NCI-H2196 (cell line): ENCODE data around the gene STAB1.
"Not testable (repeated sequence)": the region's sequence is repeated elsewhere in the genome, so short reads cannot be mapped to it uniquely, and the experiment has no call there.

Experiments used
- DNase-seq: peaks from one replicate; lab custom pipeline; 2025; ENCODE audit not compliant: unreplicated experiment; lab: John Stamatoyannopoulos, UW

Gene STAB1

GRCh38 chr3:52523386-52524257 lies 28.5 kb downstream of the STAB1 start:
- no peak for DNase-seq

GRCh38 chr3:52524258-52524751 lies 29.2 kb downstream of the STAB1 start:
- DNase-seq: no peak

DNA sequence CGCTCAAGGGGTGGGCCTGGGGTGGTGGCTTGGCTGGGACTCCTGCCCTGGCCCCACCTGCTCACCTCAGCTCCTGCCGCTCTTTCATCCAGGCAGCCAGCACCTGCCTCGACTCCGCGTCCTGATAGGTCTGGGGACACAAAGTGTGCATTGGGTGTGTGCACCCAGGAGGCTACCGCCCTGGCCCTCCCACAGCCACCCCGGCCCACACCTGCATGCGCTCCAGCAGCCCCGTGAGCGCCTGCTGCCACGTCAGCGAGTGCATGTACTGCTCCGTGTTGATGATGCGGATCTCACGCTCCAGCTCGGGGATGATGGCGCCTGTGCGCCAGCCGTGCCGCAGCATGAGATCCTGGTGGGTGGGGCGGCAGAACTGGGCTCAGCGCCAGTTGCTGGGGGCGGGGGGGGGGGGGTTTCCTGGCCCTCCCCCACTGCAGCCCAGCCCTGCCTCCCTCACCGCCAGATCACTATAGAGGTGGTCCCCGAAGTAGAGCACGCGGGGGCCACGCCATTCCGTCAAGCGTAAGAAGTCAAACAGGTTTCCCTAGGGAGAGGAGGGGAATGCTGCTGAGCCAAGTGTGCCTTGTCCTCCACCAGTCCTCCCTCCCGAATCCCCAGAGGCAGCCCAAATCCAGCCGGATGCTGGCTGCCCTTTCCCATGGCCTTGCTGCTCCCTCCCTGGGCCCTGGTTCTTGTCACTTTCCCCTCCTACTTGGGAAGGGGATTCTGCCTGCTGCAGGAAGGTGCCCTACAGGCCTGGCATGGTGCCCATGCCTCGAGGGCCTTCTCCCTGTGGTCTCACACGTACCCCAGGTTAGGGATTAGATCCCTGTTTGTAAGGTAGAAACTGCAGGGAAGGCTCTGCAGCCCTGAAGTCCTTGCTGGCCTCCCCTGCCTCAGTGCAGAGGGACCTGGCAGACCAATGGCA lies 29.9 kb downstream of the STAB1 start:
- DNase-seq: no peak

DNA sequence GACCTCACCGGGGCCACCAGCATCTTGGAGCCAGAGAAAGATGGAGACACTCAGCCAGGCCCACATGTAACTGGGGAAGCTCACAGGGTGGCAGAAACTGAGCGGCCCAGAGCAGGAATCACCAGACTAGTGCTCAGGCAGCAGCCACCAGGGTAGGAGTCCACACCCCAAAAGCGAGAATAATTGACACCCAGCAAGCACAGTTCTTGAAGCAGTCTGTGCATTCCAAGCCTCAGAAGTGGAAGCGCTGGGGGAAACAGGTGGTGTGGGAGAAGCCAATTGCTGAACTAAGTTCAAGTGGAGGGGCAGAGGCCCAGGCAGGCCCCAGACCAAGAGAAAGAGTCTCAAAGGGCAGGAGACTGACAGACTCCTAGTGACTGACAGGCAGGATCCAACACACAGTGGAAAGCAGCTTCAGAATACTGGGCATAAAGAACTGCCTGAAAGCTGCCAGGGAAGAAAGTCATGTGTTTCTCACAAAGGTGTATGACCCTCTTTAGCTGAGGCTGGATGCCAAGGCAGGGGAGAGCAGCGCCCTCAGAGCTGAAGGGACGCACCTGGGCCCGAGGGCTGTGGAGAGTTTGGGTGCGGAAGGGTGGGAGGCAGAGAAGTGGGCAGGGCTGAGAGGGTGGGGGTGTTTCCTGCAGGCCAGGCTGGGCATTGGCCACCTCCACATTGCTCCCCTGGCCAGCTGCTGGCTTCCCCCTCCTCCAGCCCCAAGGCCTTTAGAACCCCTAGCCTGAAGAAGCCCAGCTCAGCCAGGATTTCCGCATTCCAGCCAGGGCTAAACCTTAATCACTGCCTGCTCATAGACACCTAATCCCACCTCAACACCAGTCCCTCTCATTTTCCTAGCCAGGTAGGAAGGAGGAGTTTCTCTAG lies 30.8 kb downstream of the STAB1 start:
- no peak for DNase-seq

DNA sequence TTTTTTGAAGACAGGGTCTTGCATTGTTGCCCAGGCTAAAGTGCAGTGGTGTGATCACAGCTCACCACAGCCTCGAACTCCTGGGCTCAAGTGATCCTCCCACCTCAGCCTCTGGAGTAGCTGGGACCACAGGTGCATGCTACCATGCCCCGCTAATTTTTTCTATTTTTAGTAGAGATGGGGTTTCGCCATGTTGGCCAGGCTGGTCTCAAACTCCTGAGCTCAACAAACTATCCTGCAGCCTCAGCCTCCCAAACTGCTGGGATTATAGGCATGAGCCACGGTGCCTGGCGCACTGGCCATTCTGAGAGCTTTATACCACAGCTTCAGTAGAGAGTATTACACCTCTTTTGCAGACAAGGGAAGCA lies 31.5 kb downstream of the STAB1 start:
- not testable (repeated sequence) for DNase-seq

DNA sequence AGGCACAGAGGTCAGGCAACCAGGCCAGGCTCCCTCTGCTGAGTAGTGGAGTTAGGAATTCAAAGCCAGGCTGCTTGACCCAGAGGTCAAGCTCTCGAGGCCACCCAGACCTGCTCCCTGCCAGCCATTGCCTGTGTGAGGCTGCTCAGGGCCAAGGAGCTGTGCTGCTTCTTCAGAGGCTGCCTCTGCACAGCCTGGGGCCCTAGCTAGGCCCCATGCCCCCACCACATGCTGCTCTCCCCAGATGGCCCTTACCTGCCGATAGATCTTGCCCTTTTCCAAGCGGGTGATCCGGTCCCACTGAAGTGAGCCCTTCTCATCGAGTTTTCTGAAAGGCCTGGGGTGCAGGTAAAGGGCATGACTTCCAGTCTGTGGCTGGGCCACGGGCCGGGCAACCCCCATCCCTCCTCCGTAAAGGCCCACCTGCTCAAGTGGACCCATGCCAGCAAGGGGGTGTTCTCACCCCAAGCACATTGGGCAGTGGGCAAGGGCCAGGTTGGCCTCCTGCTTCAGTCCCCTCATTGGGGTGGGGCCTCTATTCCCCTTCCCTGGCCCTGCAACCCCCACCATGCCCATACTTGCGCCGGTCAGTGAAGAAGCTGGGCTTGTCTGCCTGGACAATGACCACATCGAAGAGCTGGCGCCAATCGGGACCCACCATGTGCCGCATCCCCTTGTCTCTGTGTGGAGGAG lies 32.0 kb downstream of the STAB1 start:
- DNase-seq: no peak

DNA sequence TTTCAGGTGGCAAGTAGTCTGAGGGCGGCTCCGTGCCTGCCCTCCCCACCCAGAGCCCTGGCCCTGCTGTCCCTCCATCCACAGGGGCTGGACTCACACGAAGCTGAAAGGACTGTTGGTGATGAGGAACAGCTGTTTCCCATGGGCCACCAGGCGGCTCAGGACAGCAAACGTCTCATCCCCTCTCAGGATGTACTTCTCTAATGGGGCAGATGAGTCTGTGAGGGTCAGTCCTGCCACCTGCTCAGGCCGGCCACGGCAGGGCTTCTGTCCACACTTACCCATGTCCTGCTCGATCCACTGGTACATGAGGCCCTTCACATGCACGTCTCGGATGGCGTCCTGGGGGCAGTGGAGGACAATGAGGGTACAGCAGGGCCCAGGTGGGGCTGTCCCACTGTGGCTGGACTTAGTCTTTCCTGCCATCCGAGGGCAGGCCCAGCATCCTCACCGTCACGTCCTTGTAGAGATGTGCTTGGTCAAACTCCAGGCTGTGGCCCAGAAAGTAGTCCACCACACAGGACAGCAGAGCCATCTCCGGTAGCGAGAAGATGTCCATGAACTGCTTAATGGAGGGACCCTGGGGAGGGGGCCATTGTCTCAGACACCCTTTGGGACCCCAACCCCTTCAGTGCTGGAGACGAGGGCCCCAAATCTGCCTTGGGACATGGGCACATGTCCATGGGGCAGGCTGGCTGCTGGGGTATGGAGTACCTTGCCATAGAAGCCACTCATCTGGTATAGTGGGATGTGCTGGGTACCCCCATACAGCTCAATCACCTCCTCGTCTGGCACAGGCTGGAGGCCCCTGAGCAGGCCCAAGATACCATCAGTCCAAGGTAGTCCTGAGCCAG lies 32.8 kb downstream of the STAB1 start:
- DNase-seq: no peak

GRCh38 chr3:52528586-52529375 lies 33.6 kb downstream of the STAB1 start:
- no peak for DNase-seq

- DNase-seq: no peak
Observed at GRCh38 chr3:52529376-52530333, 34.5 kb downstream of the STAB1 start.

DNA sequence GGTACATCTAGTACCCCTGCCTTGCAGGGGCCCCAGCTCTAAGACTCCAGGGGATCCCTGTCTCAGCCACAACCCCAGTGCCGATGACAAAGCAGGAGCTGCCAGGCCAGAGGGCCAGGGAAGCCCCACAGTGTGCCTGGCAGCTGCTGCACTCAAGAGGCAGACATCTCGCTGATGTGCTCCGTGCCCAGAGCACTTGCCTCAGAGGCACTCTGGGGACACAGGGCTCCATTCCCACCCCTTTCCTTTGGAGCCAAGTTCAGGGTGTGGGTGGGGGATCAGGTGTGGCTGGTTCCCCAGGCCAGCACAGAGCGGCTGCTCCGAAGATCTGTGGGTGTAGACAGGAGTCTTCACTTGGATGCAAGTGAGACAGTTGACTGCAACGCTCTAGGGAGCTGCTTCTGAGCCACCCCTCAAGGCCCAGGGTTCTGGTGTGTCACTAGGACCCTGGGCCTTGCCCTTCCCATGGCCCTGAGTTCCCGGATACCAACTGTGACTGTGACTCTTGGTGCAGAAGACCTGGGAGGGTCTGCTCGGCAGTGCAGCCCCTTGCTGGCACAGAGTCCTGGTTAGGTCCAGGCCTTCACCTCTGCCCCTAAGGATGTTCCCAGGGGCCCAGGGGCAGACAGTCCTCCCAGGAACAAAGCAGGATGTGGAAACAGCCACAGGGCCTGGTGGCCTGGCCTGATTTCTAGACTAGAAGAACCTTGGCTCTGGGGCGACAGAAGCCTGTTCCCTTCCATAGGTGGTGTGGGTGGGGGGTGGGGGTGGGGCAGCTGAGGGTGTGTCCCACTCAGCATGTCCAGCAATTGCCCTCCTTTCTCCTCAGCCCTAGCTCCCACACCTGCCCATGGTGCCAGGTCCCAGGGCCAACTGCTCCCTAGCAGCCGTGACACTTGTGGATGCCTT lies 36.0 kb downstream of the STAB1 start:
- DNase-seq: no peak

- no peak for DNase-seq
Observed at GRCh38 chr3:52531860-52532516, 36.9 kb downstream of the STAB1 start.

- no peak for DNase-seq
Observed at GRCh38 chr3:52532517-52532837, 37.3 kb downstream of the STAB1 start.

GRCh38 chr3:52532838-52533622 lies 37.9 kb downstream of the STAB1 start:
- no peak for DNase-seq

DNA sequence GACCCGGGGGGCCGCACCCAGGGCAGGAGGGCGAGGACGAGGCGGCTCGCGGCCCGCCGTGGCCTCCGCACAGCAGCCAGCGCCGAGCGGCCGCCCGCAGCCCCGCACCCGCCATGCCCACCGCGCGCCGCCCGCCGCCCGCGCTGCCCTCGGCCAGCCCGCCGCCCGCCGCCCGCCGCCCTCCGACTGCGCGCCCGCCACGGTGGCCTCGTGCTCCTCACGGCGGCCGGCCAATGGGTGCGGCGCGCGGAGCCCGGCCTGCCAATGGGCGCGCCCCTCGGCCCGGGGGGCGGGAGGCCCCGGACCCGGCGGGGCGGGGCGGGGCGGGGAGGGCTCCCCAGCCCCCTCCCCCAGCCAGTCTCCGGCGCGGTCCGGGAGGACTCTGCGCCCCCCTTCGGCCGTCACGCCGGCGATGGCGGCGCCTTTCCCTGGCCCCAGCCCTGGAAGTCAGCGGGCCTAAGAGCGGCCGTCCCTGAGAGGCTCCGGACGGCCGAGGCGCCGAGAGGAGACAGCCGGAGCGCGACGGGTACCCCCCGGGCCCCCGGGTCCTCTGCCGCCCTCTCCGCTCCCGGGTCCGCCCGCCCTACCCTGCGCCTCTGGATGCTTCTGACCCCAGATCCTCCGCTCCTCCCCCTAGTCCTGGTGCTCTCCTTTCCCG lies 38.6 kb downstream of the STAB1 start, which contains the start of gene NT5DC2:
Gene NT5DC2, minus strand, starts transcription at position 235 of the 658 bp plus-strand sequence. Its CDS starts 120 bp downstream, at position 115.
- DNase-seq: peak; percentile 57
